GM21825 (cell line): Measurements from ENCODE around the gene L3MBTL4.

Experiments
- ATAC-seq: cut with Tn5 transposase; IDR thresholded peaks from one replicate; pipeline ENCODE4 v1.9.1; 2021; ENCODE audit warnings: mild to moderate bottlenecking, moderate library complexity; ENCODE audit not compliant: unreplicated experiment

Gene L3MBTL4

GRCh38 chr18:6004119-6004518 lies 410.6 kb downstream of the L3MBTL4 start:
- peak; percentile 67 for ATAC-seq

GRCh38 chr18:6001867-6002266 lies 412.8 kb downstream of the L3MBTL4 start:
- no peak for ATAC-seq

GRCh38 chr18:5998907-5999306 lies 415.8 kb downstream of the L3MBTL4 start:
- peak; percentile 95 for ATAC-seq

DNA sequence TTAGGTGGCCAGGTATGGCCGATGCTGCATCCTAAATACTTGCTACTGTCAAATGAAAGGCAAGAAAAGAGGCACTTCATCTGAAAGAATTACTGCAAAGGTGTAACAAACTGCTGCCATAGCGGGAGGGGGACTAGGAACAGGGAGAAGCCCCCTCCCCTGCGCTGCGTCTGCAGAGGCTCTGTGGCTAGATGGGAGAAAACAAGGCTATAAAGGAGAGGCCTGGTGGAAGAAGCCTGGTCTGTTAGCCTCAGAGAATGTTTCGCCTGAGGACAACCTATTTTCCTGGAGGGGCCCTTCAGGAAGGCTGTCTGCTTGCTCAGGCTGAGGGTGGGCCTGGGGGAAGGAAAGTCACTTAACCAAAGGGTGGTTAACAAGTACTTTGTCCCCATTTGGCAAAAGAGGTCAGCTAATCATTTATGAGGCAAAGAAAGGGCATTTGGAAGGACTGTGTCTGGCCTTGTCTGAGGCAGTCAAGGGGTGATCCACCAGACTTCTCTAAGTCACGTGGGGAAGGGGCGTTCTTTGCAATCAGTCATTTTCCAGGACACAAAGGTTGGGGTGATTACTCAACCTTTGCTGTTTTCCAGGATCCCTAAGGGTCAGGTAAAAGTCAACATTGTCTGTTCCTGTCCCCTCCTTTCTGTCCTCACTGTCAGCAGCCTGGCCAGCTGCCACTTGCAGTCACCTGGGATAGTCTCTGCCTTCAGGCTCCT lies 416.4 kb downstream of the L3MBTL4 start:
- peak; percentile 26 for ATAC-seq

GRCh38 chr18:5997361-5997760 lies 417.4 kb downstream of the L3MBTL4 start:
- ATAC-seq: no peak

DNA sequence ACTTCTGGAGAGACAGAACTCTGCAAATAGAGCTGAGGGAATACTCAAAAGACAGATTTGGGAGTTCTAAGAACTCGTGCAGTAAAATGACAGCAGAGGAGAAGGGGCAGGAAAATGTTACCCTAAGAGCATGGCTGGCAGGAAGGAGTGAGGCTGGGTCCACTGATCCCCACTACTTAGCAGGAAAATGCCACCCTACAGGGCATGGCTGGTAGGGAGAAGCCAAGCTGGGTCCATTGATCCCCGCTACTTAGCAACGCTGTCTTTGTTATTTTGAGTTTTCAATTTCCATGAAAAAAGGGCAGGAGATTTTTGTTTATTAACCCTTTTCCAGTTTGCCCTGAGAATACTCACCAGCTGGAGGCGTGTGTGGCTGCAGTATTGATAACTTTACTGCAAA lies 419.1 kb downstream of the L3MBTL4 start:
- no peak for ATAC-seq

- no peak for ATAC-seq
These were observed 420.8 kb downstream of the L3MBTL4 start for GRCh38 chr18:5993938-5994337.

DNA sequence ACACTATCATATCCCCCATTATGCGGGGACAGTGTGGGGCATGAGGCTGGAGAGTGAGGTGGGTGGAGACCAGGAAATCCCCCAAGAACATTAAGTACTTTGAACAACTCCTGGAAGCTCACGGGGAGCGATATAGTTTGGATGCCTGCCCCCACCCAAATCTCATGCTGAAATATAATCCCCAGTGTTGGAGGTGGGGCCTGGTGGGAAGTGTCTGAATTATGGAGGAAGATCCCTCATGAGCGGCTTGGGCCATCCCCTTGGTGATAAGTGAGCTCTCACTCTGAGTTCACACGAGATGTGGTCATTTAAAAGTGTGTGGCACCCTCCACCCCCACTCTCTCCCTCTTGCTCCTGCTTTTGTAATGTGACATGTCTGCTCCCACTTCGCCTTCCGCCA lies 422.3 kb downstream of the L3MBTL4 start:
- no peak for ATAC-seq

GRCh38 chr18:5987249-5987648 lies 427.5 kb downstream of the L3MBTL4 start:
- no peak for ATAC-seq

GRCh38 chr18:5986257-5986931 lies 428.3 kb downstream of the L3MBTL4 start:
- no peak for ATAC-seq

GRCh38 chr18:5984245-5984644 lies 430.5 kb downstream of the L3MBTL4 start:
- ATAC-seq: no peak

DNA sequence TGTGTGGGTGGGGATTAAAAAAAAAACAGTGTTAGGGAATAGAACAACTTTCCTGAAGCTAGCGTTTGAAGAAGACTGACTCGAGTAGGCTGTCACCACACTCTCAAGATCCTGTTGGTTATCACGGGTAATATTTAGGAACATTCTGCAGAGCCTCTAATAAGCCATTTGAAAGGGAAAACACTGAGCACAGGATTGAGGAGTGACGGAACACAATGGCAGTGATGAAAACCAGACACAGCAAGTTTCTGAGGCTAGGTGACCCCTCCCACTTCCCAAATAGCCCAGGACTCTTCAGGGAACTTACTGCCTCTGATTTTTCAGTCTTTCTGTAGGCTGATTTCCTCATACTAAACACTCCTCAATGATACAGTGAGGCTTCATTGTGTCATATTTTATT lies 431.2 kb downstream of the L3MBTL4 start:
- ATAC-seq: no peak

DNA sequence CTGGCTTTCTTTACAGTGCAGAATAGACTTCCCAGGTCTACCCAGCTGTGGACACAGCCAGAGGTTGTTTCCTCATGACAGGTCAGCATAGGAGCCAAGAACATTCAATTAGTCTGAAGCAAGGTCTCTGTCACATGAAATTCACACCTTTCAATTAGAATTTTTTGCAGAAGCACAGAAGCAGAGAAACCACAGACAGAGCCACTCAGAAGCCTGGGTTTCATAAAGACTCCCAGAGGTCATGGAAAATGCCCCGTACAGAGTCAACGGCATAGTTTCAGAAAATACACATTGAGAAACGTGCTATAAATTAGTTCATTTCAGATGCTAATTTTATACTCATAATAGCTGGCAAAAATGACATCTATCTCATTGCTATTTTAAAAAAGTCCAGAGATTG lies 432.4 kb downstream of the L3MBTL4 start:
- ATAC-seq: peak; percentile 39

DNA sequence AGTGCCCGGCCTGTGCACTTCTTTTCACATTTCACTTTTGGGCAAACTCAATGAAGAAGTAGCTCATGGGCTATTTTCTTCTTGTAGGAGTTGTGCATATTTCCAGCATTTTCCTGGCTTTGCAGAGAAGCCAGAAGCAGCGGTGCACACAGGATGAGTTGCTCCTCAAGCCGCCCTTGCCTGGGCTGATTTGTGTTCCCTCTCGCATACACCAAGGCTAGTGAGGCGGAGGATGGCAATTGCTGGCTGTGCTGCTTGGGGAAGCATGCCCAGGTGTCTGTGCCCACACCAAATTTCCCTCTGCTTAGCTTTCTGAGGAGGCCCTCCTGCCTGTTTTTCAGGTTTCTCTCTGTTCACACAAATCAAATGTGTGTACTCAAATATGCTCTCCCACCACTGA lies 434.0 kb downstream of the L3MBTL4 start:
- ATAC-seq: no peak

GRCh38 chr18:5979971-5980457 lies 434.7 kb downstream of the L3MBTL4 start:
- peak; percentile 64 for ATAC-seq

DNA sequence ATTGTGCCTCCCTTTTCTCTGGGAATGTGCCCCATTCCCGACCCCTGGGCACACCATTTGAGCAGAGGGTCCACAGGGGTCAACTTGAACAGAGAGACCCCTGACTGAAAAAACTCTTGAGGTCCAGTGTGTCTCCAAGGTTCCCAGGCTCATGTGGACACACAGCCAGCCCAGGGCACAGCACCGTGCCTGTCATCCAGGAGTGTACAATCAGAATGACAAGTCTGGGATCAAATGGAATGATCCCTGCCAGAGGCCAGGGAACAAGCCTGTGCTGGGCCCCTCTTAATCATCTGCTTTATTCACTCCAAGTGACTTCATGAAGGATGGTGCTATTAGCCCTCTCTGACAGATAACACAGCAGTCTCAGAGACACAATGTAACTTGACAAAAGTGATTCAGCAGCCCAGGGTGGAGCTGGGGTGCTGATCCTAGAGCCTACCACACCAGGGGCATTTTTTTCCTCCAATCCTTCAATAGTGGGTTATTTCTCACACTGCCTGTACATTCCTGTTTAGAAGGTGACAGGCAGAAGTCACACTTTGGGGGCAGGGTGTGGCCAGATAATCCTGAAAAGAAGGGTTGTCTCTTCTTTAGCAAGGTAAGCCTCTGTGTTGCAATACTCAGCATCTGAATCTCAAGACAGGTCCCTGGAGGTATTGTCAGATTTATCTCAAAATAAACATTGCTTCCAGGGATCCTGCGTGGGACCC lies 435.4 kb downstream of the L3MBTL4 start:
- ATAC-seq: no peak

DNA sequence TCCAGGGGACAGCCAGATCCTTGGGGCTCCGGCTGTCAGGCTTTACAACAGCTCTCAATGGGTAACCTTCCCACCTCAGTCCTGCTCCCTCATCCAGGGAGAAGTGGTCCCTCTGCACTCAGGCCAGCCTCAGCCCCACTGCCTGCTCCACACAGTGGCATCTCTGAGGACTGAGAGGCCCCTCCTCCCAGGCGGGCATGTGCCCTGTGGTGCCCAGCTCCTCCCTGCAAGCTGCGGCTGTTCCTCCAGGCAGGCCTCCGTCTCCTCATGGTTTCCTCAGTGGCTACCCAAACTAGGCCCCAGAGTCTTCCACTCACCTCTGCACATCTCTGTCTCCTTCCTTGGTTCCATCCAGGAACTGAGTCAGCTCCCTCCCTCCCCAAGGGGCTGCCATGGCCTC lies 437.7 kb downstream of the L3MBTL4 start:
- no peak for ATAC-seq

DNA sequence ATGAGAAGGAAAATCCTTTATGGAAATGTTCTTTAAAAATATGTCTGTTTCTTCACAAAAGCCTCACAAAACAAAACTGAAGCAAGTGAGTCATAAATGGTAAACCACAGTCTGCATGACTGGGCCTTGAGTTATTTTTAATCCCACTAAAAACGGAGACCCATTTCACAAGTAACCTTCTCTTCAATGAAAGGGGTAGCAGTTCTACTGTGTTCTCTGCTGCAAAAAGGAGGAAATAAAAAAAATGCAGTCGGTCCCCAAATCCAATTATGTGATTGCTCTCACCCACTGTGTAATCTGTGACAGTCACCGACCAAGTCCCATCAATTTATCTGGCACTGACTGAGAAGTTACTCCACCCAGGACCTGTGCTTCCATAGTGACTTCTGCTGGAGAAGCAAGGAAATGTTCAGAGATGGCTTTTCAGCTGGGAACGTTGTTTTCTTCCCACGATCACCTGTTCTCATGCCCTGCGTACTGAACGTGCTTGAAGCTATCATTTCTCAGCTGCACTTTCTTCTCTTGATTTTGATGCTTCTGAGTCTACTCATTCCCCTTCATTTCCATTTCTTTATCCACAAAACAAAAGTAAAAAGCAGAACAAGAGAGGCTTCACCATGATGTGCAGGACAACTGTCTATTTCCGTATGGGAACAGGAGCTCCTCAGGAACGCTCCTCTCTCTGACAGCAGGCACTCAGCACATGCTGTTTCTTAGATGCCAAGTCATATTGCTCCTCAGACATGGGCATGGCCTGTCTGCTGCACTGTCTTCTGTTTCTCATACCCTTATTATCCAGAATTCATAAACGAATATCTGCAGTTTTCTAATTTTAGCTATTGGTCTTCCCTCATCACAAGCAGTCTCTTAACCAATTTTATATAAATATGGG lies 439.4 kb downstream of the L3MBTL4 start:
- ATAC-seq: peak; percentile 62

DNA sequence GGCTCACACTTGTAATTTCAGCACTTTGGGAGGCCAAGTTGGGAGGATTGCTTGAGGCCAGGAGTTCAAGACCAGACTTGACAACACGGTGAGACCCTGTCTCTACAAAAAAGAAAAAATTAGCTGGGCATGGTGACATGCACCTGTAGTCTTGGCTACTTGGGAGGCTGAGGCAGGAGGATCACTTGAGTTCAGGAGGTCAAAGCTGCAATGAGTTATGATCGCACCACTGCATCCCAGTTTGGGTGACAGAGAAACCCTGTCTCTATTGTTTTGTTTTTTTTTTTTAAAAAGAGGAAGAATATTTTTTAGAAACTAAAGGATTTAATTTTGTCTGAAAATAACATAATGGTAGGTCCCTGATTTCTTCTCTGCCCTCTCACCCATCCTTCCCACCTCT lies 440.0 kb downstream of the L3MBTL4 start:
- peak; percentile 13 for ATAC-seq

DNA sequence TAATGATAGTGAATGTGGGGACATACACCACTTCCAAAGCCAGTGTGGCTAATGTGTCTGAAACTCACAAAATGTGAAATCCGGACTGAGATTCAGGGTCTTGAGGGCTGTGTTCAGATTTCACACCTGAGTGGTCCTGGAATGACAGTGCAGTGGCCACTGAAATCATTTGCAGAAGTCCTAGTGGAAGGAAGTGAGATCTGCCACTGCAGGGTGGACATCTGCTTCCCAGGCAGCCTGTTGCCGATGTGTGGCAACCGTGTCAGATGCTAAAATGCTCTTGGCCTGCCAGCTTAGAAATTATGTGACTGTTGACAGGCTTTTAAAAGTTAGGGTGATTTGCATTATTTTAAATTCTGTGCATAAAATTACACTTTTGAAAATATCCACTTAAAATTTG lies 441.6 kb downstream of the L3MBTL4 start:
- no peak for ATAC-seq

- peak; percentile 43 for ATAC-seq
These were observed 442.4 kb downstream of the L3MBTL4 start for GRCh38 chr18:5972298-5972697.
